GM18858 (cell line): ENCODE measurements around the gene TLN1.

ENCODE experiments used
- ATAC-seq: cut with Tn5 transposase; IDR thresholded peaks from one replicate; pipeline ENCODE4 v1.9.1; 2021; ENCODE audit not compliant: unreplicated experiment

The TLN1 gene

GRCh38 chr9:35688558-35689541 is 43.1 kb downstream of the TLN1 start:
- ATAC-seq, result no peak

GRCh38 chr9:35687972-35688557 is 43.9 kb downstream of the TLN1 start:
- ATAC-seq, result no peak

- no peak for ATAC-seq
Observed at GRCh38 chr9:35687306-35687705, 44.7 kb downstream of the TLN1 start.

GRCh38 chr9:35686222-35687203 is 45.5 kb downstream of the TLN1 start:
- no peak for ATAC-seq

- no peak for ATAC-seq
Observed at GRCh38 chr9:35685506-35685905, 46.5 kb downstream of the TLN1 start.

- ATAC-seq, result no peak
Observed at GRCh38 chr9:35684921-35685320, 47.1 kb downstream of the TLN1 start.

- no peak for ATAC-seq
Observed at GRCh38 chr9:35683323-35683722, 48.7 kb downstream of the TLN1 start.

GRCh38 chr9:35682520-35683315 is 49.3 kb downstream of the TLN1 start:
- no peak for ATAC-seq

- ATAC-seq, result no peak
Observed at GRCh38 chr9:35682051-35682450, 49.9 kb downstream of the TLN1 start.

- ATAC-seq, result no peak
Observed at GRCh38 chr9:35681341-35682002, 50.5 kb downstream of the TLN1 start.

GRCh38 chr9:35680331-35681105 is 51.5 kb downstream of the TLN1 start:
- ATAC-seq, result no peak

- ATAC-seq, result no peak
Observed at GRCh38 chr9:35679766-35680330, 52.1 kb downstream of the TLN1 start.

GRCh38 chr9:35679091-35679490 is 52.9 kb downstream of the TLN1 start:
- ATAC-seq, result no peak

GRCh38 chr9:35675732-35676392 is 56.1 kb downstream of the TLN1 start:
- no peak for ATAC-seq

GRCh38 chr9:35675204-35675603 is 56.8 kb downstream of the TLN1 start:
- no peak for ATAC-seq

GRCh38 chr9:35674025-35674361 is 58.0 kb downstream of the TLN1 start:
- ATAC-seq, result no peak

GRCh38 chr9:35673132-35674024 is 58.6 kb downstream of the TLN1 start, which contains the start of gene CA9:
Gene CA9 (plus strand): TSS chr9:35673928. CDS start chr9:35673960, 32 bp downstream.
- no peak for ATAC-seq
